Transverse colon (tissue), 4 donors: ENCODE data around the gene CACNA1B.

Source experiments
- EP300 ChIP-seq: sonication (generic); formaldehyde crosslinking; IDR thresholded peaks from one replicate; pipeline ENCODE4 v1.6.1; 2017; ENCODE audit warnings: antibody characterized with exemption, low read depth
- POLR2A ChIP-seq: fragments of 450-650 bp; IDR thresholded peaks from one replicate; pipeline ENCODE4 v1.6.1; 2016; ENCODE audit warnings: antibody characterized with exemption, mild to moderate bottlenecking, moderate library complexity
- POLR2AphosphoS5 ChIP-seq, 3 donors: sonication (generic); formaldehyde crosslinking; IDR thresholded peaks; one replicate each; pipeline ENCODE4 v1.6.1; 2016; ENCODE audit warnings: antibody characterized with exemption in 3 of 3
- TF ChIP-seq, protein P1 (sequence below), 5 experiments: fragments of 200-600 bp in 3 of 5; fragments of 450-650 bp in 2 of 5; sonication (generic) in 3 of 5; IDR thresholded peaks; 1 replicate in 2 of 5; 2 replicates in 3 of 5; pipeline ENCODE4 v1.5.1; 2016 to 2017; ENCODE audit warnings: antibody characterized with exemption in 5 of 5, inconsistent platforms in 3 of 5, mild to moderate bottlenecking in 2 of 5, moderate library complexity in 1 of 5

DNA sequence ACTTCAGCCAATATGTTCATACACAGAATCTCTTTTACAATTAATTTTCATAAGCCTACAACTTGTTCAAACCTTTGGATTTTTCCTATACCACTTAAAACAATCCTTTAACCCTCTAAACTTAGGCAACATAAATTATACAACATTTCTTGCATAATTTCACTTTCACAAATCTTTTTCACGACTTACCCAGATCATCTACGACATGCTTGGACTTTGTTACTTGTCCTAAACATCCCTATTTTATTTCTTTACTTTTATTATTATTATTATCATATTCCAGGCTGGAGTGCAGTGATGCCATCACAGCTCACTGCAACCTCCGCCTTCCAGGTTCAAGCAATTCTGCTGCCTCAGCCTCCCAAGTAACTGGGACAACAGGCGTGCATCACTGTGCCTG lies 68.0 kb downstream of the CACNA1B start:
- TF ChIP-seq, protein P1, sequence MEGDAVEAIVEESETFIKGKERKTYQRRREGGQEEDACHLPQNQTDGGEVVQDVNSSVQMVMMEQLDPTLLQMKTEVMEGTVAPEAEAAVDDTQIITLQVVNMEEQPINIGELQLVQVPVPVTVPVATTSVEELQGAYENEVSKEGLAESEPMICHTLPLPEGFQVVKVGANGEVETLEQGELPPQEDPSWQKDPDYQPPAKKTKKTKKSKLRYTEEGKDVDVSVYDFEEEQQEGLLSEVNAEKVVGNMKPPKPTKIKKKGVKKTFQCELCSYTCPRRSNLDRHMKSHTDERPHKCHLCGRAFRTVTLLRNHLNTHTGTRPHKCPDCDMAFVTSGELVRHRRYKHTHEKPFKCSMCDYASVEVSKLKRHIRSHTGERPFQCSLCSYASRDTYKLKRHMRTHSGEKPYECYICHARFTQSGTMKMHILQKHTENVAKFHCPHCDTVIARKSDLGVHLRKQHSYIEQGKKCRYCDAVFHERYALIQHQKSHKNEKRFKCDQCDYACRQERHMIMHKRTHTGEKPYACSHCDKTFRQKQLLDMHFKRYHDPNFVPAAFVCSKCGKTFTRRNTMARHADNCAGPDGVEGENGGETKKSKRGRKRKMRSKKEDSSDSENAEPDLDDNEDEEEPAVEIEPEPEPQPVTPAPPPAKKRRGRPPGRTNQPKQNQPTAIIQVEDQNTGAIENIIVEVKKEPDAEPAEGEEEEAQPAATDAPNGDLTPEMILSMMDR (IDR thresholded peaks at IDR 0.05), result no peak
- TF ChIP-seq EP300 (no peak), POLR2AphosphoS5 (IDR thresholded peaks at IDR 0.05) (no peak), POLR2A (no peak)
